Thyroid gland (tissue), 4 donors: ENCODE results near the gene FGD6.
"Not testable (repeated sequence)": the region's sequence is repeated elsewhere in the genome, so short reads cannot be mapped to it uniquely, and the experiment has no call there.

Source experiments
- POLR2A ChIP-seq, 2 donors: fragments of 450-650 bp; IDR thresholded peaks; one replicate each; pipeline ENCODE4 v1.6.1; 2017; ENCODE audit warnings: antibody characterized with exemption in 2 of 2, mild to moderate bottlenecking in 2 of 2, moderate library complexity in 1 of 2
- TF ChIP-seq, protein P1 (sequence below), 6 experiments: fragments of 200-600 bp in 3 of 6; fragments of 450-650 bp in 3 of 6; sonication (generic) in 3 of 6; IDR thresholded peaks; one replicate each; pipeline ENCODE4 v1.5.1; 2016 to 2019; ENCODE audit warnings: antibody characterized with exemption in 6 of 6, mild to moderate bottlenecking in 2 of 6, inconsistent platforms in 1 of 6, moderate library complexity in 1 of 6

DNA sequence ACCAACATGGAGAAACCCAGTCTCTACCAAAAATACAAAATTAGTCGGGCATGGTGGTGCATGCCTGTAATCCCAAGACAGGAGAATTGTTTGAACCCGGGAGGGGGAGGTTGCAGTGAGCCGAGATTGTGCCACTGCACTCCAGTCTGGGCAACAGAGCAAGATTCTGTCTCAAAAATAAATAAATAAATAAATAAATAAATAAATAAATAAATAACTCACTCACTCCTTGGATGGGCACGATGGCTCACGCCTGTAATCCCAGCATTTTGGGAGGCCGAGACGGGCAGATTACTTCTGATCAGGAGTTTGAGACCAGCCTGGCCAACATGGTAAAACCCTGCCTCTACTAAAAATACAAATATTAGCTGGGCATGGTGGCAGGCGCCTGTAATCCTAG is 79.2 kb downstream of the FGD6 start:
- TF ChIP-seq, protein P1, sequence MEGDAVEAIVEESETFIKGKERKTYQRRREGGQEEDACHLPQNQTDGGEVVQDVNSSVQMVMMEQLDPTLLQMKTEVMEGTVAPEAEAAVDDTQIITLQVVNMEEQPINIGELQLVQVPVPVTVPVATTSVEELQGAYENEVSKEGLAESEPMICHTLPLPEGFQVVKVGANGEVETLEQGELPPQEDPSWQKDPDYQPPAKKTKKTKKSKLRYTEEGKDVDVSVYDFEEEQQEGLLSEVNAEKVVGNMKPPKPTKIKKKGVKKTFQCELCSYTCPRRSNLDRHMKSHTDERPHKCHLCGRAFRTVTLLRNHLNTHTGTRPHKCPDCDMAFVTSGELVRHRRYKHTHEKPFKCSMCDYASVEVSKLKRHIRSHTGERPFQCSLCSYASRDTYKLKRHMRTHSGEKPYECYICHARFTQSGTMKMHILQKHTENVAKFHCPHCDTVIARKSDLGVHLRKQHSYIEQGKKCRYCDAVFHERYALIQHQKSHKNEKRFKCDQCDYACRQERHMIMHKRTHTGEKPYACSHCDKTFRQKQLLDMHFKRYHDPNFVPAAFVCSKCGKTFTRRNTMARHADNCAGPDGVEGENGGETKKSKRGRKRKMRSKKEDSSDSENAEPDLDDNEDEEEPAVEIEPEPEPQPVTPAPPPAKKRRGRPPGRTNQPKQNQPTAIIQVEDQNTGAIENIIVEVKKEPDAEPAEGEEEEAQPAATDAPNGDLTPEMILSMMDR (IDR thresholded peaks at IDR 0.05): not testable (repeated sequence)
- not testable (repeated sequence) for TF ChIP-seq POLR2A (IDR thresholded peaks at IDR 0.05)
